HG02852 (cell line): ENCODE data around the gene POLR1G.
A peak's percentile ranks its signal among the peaks of the same experiment; 100 is the strongest.

Source experiments
- ATAC-seq: cut with Tn5 transposase; IDR thresholded peaks from one replicate; pipeline ENCODE4 v1.9.1; 2021; ENCODE audit warnings: mild to moderate bottlenecking, moderate library complexity; ENCODE audit not compliant: unreplicated experiment

The POLR1G gene

GRCh38 chr19:45443462-45444317, 37.2 kb downstream of the POLR1G start:
- no peak for ATAC-seq

DNA sequence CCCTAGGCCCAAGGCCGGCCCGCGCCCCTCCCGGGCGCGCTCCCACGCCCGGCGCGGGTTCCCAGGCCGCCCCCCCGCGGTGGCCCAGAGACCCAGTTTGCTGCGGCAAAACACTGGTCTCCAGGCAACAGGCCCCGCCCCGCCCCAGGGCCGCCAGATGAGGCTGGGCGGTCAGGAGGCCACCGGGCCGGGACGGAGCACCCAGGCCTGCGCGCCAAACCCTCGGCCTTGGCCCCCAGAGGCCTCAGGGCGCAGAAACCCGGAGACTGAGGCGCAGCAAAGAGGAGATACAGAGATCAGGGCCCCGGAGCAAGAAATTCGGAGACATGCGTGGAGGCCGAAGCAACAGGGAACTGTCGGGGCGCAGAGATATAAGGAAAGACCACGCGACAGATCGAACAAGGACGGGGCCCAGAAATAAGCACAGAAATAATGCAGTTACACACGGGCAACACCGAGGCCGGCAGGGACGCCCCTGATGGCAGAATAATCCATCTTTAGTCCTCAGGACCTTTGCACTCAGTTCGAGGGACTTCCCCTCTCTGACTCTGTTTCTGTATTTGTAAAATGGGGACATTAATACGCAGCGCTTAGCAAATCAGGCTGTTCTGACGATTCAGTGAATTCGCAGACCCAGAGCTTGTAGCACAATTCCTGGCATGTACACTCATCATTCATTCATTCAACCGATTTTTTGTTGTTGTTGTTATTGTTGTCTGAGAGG, 38.0 kb downstream of the POLR1G start:
- ATAC-seq: peak; percentile 43

- ATAC-seq: no peak
Measured at GRCh38 chr19:45445139-45445538, 38.7 kb downstream of the POLR1G start.

GRCh38 chr19:45446295-45446694, 39.9 kb downstream of the POLR1G start:
- ATAC-seq: no peak

- no peak for ATAC-seq
Measured at GRCh38 chr19:45446944-45447343, 40.5 kb downstream of the POLR1G start.

DNA sequence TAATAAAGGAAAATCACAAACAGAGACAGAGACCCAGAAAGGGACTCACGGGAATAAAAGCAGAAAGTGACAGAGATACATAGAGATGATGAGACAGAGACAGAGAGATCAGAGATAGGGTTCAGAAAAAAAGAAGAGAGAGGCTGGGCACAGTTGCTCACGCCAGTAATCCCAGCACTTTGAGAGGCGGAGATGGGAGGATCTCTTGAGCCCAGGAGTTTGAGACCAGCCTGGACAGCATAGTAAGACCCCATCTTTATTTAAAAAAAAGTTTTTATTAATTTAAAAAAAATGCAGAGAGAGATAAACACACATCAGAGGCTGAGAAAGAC, 41.9 kb downstream of the POLR1G start:
- ATAC-seq: no peak

DNA sequence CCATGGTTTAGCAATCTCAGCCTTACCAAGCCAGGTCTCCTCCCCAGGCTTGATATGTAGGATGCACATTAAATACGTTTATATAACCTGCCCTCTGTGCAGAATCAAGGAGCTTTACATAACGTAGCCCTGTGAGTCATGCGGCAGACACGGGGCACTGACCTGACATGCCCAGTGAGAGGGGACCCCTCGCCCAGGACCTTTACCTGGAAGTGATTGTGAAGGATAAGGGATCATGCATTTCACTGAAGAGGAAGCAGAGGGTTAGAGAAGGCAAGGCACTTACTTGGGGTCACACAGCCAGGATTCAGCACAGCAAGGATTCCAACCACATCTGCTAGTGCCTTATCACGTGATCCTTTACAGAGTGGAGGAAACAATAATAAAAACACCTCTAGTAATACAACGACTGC, 42.4 kb downstream of the POLR1G start:
- ATAC-seq: no peak

GRCh38 chr19:45450012-45450333, 43.5 kb downstream of the POLR1G start:
- no peak for ATAC-seq

DNA sequence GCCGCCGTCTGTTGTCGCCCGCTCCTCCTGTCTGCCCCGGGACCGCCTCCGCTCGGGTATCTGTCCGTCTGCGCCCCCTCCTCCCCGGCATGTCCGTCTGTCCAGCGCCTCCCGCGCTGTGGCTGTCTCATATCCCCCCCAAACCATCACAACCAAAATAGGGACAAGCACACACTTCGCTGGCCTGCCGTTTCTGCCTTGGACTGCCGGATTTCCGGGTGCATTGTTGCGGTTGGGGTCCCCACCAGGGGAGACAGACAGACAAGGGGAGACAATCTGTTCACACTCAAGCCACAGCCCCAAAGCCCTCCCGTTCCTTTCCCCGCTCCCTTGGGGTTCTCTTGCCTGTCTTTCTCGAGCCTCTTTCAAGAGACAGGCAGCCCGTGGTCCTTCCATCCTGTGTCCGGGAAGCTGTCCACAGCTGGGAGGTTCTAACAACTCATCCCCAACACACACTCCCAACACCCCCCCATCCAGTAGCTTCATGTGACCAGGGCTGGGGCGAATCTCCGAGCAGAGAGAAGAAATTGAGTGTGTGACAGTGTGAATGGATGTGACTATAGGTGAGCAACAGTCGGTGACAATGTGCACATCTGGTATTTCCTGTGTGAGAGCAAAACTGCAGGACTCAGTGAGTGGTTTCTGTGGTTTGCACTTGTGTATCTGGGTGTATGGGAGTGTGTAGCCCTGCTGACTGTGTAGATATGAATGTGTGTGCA, 44.8 kb downstream of the POLR1G start:
- peak; percentile 22 for ATAC-seq

DNA sequence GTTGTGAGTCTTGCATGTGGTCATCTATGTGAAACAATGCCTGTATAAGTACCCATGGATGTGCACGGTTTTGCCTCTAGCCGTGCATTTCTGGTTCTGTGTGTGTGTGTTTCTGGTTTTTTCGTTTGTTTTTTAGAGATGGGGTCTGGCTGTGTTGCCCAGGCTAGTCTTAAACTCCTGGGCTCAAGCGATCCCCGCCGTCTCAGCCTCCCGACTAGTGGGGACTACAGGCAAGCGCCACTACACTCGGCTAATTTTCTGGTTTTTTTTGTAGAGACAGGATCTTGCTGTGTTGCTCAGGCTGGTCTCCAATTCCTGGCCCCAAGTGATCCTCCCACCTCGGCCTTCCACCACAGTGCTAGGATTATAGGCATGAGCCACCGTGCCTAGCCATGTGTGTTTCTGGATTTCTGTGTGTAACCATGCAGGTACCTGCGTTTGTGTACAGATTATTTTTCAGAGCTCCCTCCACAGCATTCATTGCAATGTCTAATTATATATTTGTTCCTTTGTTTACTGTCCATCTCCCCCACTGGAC, 45.5 kb downstream of the POLR1G start:
- no peak for ATAC-seq

DNA sequence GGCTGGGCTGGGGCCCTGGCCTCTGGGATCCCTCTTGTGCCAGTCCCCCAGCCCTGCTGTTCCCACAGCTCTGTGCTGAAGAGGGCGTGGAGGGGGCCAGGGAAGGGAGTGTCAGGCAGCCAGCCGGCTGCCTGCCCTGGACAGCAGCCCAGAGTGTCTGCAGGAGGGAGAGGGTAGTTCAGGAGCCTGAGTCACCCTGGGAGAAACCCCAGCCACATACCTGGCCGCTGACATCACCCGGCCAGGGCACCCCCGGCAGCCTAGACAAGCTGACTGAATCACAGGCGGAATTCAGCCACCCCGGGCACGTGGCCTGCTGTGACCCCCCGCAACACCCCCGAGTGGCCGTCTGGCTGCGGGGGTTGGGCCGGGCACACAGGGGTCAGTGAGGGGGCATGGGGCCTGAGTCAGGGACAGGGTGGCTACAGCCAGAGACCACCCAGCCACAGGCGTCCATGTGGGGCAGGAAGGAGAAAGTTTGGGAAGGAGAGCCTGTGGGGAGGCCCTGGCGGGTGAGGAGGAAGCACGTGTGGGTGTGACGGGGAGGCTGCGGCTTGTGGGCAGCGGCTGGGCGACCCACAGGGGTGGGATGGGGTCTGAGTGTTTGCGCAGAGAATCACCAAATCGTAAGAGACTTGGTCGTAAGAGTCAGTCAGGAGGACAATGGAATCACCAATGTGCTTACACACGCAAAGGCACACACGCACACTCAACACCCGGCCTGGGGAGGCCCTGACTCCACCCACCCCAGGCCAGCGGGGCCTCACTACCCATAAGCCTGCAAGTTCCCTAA, 49.5 kb downstream of the POLR1G start:
- ATAC-seq: no peak

GRCh38 chr19:45456500-45456815, 50.0 kb downstream of the POLR1G start:
- ATAC-seq: no peak

GRCh38 chr19:45457776-45458175, 51.3 kb downstream of the POLR1G start:
- ATAC-seq: no peak
